ENCODE measurements around the gene PAPPA.

The PAPPA gene

DNA sequence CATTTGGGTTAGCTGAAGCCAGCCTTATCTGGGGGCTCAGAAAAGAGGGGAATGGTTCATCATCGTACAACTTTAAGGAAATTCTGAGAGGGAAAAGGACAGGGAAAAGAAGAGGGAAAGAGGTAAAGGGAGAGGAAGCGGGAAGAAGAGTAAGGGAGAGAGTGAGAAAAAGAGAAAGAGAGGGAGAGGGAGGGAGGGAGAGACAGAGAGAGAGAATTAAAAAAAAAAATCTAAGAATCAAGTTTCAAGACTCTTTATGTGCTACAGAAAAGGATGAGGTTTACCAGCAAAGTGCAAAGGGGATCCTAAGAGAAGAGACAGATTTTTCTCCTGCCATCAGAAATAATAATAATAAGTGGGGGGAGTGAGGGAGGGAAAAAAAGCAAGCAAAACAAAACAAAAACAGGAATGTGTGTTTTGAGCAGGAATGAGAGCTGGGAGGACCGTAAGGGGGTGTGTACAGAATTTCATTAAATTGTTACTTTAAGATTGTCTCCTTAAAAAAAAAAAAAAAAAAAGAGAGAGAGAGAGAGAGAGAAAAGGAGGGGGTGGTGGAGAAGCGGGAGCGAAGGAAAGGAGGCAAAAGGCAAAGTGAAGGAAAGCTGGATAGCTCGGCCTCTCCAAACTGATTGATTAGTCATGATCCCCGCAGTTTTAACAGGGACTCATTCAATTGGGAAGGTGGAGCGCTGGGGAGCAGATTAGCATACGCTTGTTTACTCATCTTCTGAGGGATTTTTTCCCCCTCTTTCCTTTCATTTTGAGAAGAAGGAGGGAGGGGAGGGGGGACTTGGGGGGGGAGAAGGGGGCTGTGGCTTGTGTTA, 438 bp upstream of the PAPPA start:
- peak; percentile 79 for DNase-seq (ENCODE audit: low read depth)

- no peak for DNase-seq (ENCODE audit: low read depth)
These were observed 864 bp downstream of the PAPPA start for GRCh38 chr9:116154334-116154975.

GRCh38 chr9:116154976-116155697, 1.5 kb downstream of the PAPPA start:
- DNase-seq (ENCODE audit: low read depth) = peak; percentile 86

- DNase-seq (ENCODE audit: low read depth) = no peak
These were observed 2.1 kb downstream of the PAPPA start for GRCh38 chr9:116155698-116156039.

DNA sequence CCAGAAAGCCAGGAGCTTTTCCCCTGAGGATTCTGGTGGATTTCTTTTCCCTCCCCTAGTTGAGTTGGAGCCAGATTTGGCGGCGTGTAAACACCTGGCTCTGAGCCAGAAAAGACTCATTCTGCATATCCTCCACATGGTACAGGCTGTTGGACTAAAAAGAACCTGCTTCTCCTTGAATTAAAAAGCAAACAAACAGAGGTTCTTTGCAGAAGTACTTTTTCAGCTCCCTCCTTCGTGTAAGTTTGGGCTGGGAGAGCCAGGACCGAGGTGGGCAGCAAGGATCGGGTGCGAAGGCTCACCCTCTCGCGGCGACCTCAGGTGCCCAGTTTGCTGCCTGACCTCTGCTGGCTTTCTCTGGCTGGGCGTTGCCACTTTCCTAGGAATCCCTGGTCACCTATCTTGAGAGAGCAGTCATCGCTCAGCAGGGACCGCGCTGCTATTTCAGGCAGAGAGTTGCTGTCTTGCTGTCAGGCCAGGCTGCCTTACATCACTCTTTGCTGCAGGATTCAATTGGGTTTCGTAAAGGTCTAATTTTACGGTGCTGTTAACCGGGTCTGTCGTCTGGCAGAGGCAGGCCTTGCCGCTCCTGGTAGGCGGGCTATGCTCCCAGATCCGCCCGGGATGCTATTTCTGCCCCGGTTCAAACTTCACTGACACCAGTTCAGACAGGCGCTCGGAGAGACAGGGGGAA, 3.2 kb downstream of the PAPPA start:
- DNase-seq (ENCODE audit: low read depth) = peak; percentile 88

DNA sequence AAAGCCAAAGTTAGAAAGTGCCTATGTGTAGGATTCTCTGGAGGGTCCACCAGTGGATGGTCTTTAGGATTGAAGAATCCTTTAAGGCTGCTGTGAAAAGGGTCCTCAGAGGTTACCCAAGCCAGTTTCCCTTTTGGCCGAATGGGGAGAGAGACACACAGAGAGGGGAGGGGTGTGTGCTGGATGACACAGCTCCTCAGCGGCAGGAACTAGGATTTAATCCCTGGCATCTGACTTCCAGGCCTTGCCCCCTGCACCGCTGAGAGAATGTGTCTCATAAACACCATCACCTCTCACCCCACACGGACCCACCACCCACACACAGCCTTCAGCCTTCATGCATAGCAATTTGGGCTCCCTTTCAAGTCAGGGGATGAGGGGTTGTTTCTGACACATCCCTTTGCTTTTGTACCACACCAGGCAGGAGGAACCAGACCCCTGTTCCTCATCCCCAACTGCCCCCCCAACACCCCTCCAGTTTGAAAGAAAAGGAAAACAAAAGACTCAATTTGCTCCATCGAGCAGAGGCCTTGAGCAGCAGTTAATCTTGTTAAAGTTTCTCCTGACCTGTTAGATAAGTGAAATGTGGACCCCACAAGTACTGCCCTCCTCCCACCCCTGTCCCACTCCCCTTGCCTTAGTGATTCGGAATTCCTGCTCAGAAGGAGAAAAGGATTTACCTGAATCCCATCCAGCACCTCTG, 4.0 kb downstream of the PAPPA start:
- peak; percentile 80 for DNase-seq (ENCODE audit: low read depth)

GRCh38 chr9:116160676-116161571, 7.3 kb downstream of the PAPPA start:
- DNase-seq (ENCODE audit: low read depth) = peak; percentile 58

- peak; percentile 90 for DNase-seq (ENCODE audit: low read depth)
These were observed 8.7 kb downstream of the PAPPA start for GRCh38 chr9:116162241-116162781.

DNA sequence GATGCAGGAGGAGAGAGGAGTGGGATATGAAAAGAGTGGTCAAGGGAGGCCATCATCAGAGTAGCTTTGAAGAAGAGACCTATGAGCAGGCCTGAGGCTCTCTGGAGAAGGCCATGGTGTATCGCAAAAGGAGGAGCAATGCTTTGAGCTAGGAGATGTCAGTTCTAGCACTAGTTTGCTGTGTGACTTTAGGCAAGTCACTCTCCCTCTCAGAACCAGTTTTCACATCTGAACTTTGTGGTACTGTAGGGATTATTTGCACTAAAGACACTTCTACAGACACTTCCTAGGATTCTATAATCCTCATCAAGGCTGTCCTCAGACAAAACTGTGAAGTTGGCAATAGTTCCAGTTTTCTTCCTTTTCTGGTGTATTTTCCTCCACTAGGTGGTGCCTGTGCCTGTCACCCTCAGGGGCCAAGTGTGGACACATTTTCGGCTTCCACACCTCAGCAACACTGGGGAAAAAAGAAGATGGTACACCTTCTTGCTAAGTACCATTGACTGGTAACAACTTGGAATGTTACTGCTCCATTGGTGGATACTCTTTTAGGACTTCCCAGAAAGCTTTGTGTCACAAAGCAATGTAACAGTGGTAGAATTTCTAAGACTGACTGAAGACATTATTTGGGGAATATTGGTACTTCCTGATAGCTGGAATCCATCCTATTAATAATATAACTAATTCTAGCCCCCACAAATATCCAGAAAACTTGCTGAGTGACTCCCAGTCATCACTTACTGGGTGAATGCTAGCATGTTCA, 9.9 kb downstream of the PAPPA start:
- no peak for DNase-seq (ENCODE audit: low read depth)

DNA sequence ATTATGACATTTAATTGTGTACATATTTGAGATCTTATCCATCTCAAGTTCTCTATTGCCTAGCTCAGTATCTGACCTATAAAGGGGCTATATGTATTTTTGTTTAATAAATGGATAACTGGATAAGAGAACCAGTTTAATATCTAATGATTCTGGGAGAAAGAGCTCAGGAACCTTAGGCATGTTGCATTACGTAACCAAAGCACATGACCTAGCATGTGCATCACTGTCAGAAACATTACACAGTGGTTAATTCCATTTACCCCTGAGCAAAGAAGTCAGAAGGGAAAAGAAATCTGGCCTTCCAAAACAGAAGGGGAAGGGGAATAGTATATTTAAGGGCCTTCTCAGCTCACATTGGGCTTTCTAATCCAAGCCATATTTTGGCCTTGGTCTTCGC, 12.3 kb downstream of the PAPPA start:
- peak; percentile 77 for DNase-seq (ENCODE audit: low read depth)

- DNase-seq (ENCODE audit: low read depth) = no peak
These were observed 13.1 kb downstream of the PAPPA start for GRCh38 chr9:116166713-116167112.

DNA sequence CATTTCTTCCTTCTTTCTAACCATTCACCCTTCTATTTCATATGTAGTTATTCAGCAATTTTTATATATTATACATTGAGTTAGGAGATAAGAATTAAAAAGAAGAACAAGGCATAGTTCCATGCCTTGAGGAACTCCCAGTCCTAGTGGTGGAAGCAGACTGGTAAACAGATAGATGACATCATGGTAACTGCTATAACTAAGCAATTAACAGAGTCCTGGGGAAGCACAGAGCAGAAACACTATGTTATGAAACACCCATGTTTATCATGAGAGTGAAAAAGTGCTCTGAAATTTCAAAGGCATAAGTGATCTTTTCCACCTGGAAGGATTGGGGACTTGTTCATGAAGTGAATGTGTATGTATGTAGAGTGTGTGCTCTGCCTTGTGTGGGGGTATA, 14.6 kb downstream of the PAPPA start:
- DNase-seq (ENCODE audit: low read depth) = peak; percentile 61

DNA sequence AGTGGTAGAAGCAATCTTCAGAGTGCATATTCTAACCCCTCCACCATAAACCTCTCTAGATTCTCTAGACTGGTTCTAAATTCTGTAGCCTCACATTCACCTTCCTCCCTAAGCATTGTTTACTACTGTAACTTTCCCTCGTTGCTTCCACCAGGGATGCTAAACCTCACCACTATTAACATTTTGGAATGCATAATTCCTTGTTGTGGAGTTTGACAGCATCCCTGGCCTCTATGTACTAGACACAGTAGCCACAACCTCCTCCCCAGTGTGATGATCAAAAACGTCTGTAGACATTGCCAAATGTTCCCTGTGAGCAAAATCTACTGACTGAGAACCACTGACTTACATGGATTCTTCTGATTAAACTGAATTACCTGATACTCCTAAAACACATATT, 18.6 kb downstream of the PAPPA start:
- DNase-seq (ENCODE audit: low read depth) = no peak

GRCh38 chr9:116174347-116174746, 20.8 kb downstream of the PAPPA start:
- DNase-seq (ENCODE audit: low read depth) = peak; percentile 57

- DNase-seq (ENCODE audit: low read depth) = peak; percentile 67
These were observed 22.0 kb downstream of the PAPPA start for GRCh38 chr9:116175614-116176013.

GRCh38 chr9:116178481-116179211, 25.1 kb downstream of the PAPPA start:
- peak; percentile 84 for DNase-seq (ENCODE audit: low read depth)

DNA sequence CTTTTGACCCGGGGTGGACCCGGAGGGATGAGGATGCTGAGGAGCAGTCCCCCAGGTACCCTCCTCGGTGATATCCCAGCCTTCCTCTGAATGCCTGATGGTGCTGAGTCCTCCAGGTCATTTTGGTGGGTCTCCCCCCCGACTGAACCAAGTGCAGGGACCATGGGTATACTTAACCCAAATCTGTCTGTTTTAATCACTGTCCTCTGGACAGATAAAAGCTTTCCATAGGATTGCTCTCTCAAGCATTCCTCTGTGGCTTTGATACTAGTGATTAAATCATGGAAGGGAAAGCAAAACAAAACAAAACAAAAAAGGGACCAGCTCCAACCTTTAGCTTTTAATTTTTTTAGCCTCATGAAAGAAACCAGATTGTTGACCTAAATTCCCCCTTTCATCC, 26.0 kb downstream of the PAPPA start:
- DNase-seq (ENCODE audit: low read depth) = no peak

GRCh38 chr9:116181853-116182610, 28.4 kb downstream of the PAPPA start:
- peak; percentile 38 for DNase-seq (ENCODE audit: low read depth)

Measured in amniotic epithelial cell (primary cell).